COR-L47 (cell line): Measurements from ENCODE around the gene KLF15.
A peak's percentile ranks its signal among the peaks of the same experiment; 100 is the strongest.

ENCODE experiments used
- DNase-seq: peaks from one replicate; lab custom pipeline; 2025; lab: John Stamatoyannopoulos, UW

KLF15 gene

DNA sequence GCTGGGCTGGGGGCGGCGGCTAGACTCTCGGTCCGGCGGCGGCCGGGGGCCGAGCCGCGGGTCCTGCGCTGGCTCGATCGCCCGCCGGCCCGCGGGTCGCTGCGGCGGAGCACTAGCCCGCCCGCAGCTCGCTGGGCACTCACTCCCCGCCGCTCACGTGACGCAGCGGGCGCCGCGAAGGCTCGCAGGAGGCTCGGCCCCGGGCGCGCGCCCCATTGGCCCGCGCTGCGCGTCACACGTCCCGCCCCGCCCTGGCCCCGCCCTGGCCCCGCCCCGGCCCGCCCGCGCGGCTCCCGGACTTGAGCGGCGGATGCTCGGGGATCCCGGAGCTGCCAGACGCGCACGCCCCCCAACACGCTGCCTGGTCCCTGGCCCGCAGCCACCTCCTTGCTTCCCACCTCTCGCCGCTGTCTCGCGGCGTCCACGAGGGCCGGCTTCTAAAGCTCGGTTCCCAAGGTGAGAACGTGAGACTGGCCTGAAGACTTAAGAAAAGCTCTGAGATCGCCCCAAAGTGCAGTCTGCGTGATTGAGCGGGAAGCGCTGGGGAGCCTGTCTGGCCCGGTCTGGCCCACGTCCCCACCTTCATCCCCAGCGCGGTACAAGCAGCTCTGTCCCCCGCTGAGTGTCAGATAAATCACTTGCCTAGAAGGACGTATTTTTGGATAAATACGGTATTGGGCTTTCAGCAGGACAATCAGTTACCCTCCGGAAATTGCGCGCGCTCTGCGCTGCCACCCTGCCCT is at the start of gene KLF15:
Gene KLF15 (minus strand): TSS at position 114 of the 743 bp plus-strand sequence. CDS start 4,486 bp downstream, outside the sequence.
- DNase-seq: peak; percentile 86

DNA sequence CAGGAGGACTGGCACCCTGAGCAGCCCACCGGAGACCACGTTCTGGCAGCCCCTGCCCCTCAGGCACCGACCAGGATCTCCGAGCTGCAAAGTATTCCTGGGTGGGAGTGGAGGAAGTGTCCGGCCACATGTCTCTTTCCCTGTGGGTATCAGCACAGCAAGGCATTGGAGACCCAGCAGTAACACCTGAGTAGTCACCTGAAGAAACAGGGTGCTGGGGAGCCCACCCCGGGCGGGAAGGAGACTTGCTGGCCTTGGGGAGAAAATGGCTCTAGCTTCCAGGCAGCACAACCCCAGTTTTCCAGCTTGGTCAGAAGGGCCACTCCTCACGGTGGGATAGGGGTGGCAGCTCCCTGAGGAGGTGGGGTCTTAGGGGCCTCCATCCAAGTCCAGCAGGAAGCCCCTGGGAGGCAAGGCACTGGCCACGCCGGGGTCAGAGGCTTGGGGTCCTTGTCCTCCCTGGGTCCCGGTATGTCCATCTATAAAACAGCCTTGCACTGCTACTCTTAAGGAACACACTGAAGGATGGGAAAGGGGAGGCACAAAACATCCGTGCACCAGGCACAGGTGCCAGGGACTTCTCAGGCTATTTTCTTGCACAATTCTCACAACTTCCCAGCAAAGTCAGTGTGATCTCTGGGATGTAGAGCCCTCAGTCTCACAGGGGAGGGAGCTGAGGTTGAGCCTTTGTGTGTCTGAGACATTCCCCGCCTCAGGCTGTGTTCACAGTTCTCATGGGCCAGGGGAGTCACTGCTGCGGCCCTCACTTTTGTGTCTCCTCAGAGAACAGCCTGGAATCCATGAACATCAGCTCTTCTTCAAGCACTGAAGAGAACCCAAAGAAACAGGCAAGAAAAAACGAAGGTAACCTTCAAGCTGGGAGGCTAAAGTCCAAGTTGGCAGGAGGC is 49.4 kb upstream of the KLF15 start:
- DNase-seq: no peak

DNA sequence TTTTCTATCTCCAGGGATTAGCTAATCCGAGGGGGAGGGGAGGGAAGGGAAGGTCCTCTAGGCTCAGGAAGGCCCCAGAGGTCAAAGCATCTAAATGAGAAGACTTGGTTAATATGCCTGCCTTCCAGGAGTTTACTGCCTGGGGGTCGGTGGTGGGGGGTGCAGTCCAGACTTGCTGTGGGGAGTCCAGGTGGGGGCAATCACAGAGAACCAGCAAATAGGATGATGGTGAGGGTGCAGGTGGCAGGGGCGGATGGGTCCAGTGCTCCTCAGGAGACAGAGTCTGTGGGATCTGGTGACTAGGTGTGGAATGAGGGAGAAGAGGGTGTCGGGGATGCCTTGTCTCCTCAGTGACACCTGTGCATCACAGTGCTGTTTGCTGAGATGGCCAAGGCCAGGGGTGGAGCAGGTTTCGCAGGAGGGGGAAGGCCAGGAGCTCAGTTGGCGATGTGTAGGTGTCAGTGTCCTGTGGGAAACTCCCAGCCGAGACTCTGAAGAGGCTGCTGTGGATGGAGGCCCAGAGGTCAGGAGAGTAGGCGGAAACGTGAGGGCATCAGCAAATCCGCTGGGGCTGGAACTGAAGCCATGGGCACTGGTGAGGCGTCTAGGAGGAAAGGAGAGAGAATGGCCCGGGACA is 45.6 kb upstream of the KLF15 start:
- no peak for DNase-seq

DNA sequence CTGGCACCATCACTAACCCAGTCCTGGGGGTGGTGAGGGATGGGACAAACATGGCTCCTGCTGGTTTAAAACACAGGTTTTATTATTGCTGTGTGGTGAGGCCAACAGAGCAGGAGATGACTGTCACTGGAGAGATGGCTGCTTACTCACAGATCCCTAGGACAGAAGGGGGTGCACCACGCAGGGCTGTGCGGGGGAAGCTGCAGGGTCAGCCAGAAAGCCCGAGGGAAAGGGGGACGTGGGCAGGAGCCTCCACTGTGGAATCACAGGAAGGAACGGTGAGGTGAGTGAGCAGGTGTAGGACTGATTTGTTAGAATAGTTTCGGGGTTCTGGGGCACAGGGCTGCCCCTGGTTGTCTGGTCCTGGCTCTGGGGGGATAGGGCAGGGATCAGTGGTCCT is 45.0 kb upstream of the KLF15 start:
- no peak for DNase-seq

DNA sequence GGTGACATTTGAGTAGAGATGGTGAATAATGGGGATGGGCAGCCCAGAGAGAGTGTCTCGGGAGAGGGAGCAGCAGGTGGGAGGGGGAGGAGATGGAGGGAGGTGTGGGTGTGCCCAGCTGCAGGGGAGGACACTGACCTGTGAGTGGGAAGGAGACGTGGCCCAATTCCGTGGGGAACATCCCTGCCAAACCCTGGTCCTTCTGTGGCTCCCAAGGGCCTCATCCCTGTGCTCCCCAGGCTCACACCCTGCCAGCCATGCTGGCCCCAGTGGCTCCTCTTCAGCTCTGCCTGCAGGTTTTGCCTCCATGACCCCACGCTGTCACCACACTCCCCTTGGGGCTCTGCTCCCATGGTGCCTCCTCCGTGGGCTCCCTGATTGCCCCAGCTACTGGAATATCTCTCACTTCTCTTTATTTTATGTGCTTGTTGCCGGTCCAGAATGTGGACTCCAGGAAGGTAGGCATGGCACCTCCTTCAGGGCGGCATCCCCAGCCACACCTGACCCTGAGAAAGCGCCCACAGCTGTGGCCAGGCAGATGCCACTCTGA is 44.5 kb upstream of the KLF15 start:
- DNase-seq: no peak

DNA sequence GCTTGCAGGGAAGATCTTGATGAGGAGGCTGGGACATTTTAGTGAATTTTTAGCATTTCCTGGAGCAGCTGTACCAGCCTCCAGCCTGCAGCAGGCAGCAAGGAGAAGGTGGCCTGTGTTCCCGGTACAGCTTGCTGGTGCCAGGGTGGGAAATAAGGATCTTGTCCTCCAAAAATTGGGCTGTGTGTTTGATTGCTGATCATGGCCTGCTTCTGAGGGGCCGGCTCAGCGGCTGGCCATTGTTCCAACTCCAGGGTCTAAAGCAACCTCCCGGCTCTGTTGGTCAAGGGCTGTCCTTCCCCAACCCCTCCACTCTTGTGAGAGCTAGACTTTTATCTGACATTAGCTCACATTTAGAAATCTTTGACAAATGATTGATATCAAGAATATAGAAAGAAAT is 42.5 kb upstream of the KLF15 start:
- DNase-seq: no peak

DNA sequence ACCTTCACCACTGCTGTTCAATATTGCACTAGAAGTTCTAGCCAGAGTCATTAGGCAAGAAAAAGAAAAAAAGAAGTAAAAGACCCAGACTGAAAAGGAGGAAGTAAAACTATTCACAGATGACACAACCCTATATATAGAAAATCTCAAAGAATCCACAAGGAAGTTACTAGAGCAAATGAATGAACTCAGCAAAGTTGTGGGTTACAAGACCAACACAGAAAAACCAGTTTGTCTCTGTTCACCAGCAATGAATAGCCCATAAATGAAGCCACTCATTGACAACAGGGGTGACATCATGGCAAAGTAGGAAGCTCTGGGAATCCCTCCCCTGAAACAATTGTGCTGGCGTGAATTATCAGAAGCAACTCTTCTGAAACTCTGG is 42.1 kb upstream of the KLF15 start:
- DNase-seq: no peak

DNA sequence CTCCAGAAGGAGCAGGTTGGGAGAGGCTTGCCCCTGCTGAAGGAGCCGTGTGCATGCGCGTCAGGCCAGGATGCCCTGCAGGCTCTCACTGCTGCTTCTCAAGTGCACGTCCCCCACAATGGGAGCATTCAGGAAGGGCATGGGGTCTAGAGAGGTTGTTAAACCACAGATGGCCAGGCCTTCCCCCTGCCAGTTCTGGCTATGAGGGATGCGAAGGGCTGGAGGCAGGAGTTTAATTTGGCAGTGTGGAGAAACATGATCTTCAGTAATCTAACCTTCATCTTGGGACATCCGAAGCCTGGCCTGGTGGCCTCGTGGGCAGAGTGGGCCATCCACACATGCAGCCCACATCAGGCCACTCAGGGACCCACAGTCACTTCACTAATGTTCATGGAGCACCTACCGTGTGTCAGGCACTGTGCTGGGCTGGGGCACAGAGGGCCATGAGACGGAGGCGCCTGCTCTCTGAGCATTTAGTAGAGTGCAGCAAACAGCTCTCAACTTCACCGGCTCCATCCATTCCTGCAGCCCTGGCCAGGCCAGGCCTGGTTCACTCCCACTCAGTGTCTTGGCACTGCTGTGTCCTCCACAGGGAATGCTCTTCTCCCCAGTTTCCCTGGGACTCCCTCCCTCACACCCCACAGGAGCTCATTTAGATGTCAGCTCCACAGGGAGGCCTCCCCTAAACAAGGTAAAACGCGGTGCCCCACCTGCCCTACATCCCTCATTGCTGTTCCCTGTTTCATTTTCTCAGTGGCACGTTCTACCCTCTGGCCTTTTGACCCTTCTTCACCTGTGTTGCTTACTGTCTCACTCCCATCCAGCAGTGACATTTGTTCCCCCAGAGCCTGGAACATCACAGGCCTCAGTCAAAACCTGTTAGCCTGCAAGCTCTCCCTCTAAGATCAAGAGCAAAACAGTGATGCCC is 41.5 kb upstream of the KLF15 start:
- no peak for DNase-seq

DNA sequence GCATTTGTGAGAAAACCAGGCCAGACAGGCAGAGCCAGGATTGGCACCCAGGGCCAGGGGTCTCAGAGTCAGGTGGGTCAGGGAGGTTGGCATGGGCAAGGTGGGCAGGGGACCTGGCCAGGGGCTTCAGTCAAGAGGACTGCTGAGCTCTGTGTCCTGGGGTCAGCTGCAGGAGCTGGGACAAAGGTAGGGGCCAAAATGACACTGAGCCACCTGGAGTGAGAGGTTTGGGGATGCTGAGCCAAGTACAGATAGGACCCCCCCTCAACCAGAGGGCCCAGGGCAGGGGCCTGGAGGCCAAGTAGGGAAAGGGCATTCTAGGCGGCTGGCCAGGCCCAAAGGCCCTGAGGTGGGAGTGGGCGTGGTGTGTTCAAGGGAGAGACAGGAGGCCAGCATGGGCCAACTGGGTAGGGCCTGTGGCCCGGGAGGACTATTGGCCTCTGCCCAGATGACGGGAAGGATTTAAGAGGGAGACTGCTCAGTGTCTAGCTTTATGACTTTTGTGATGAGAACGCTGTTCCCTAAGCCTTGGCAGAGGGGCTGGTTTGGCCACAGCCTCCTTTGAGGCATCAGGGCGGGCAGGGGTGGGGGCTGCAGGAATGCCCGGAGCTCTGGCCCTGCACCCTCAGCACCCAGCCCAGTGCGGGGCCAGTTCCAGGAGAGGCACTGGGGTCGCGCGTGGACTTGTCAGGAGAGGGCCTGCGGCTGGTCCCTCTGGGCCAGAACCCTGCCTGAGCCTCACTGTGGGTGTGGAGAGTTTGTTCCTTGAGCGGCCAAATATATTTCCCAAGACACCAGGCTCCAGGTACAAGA is 40.6 kb upstream of the KLF15 start:
- DNase-seq: no peak

DNA sequence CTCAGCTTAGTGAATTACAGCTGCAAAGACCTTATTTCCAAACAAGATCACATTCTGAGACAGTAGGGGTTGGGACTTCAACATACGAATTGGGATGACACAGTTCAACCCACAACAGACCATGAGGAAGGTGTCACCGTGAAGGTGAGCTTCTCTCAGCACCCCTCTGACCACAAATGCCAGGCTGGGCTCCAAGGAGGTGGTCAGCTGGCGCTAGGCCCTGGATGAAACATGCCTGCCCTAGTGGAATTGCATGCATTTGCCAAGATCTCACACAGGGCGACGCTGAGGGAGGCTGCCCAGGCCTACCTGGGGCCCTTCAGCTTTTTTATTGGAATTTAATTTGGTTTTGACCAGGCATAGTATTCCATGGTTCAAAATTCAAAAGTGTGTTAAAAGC is 39.3 kb upstream of the KLF15 start:
- no peak for DNase-seq

DNA sequence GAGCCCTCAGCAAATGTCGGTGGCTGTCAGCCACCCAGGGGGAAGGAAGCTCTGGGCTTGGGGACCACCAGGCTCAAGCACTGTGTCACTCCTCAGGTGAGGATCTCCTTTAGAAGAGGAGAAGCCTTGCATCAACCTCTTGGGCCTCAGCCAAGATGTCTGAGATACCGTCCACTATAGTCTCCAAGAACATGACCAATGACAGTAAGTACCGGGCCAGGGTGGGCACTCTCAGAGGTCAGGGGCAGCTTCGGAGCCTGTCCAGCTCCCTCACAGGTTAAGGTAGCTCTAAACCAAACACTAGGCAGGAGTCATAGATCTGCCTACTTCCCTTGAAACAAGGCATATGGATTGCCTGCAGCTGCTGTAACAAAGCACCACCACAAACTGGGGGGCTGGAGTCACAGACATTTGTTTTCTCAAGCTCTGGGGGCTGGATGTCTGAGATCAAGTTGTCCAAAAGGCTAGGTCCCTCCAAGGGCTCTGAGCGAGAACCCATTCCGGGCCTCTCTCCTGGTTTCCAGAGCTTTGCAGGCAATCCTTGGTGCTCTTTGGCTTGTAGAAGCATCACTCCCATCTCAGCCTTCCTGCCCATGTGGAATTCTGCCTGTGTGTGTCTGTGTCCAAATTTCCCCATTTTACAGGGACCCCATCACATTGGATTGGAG is 38.8 kb upstream of the KLF15 start:
- DNase-seq: no peak

DNA sequence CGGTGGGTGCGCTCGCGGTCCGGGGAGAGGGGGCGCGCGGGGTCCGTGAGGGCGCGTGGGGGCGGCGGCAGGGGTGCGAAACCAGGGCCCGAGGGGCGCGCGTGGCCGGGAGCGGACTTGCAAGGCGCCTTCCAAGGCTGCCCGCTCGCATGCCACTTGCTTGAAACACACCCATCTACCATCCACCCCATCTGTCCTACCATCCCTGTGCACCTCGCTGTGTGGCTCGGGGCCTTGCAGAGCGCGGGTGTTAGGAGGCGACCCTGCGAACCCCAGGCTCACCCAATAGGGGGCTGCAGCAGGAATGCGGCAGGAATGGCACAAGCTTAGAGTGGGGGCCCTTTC is 37.7 kb upstream of the KLF15 start:
- DNase-seq: no peak

DNA sequence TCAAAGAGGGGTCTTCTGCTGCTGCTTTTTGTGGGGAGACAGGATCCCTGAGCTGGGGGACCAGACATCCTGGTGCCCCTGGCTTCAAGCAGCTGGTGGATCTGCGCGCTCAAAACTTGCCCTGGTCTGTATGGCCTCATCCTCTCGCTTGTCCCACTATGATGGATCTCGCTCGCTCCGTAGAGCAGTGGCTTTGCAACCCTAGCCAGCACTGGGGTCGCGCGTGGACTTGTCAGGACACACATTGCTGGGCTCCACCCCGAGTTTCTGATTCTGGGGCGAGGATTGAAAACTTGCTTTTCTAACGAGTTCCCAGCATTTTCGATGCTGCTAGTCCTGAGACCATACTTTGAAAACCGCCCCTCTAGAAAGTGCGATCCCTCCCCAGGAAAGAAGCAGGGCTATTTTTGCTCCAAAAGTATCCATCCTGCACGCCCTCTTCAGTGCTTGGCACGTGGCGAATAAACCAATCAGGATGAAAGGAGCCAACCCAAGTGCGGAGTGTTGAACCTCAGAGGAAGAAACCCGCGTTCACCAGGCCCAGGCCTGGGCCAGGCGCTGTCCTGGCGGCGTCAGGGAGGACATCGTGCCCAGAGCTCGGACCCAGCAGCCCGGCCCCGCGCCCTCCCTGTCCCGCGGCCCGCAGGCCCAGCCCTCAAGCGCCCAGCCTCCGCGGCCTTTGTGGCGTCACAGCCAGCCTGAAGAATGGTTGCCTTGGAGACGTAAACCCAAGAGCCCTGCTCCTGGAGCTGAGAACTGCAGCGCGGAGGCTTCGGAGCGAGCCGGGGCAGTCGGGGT is 37.2 kb upstream of the KLF15 start, which contains the start of gene CFAP100:
Gene CFAP100 (plus strand): TSS at position 731 of the 798 bp plus-strand sequence. CDS start 1,092 bp downstream, outside the sequence.
- DNase-seq: peak; percentile 37

DNA sequence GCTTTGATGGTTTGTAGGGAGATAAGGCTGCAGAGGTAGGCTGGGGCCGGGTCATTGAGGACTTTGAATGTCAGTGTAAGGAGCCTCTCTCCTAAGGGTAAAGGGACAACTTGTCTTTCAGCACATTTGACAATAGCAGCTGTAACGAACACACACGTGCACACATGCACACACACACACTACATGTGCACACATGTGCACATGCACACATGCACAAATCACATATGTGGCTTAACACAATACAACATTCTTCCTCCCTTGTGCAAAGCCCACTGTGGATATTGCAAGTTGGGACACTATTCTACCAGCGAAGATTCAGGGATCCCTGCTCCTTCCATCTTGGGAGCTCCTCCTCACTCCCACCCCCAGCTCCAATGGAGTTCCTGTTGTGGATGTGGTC is 36.4 kb upstream of the KLF15 start:
- DNase-seq: no peak

DNA sequence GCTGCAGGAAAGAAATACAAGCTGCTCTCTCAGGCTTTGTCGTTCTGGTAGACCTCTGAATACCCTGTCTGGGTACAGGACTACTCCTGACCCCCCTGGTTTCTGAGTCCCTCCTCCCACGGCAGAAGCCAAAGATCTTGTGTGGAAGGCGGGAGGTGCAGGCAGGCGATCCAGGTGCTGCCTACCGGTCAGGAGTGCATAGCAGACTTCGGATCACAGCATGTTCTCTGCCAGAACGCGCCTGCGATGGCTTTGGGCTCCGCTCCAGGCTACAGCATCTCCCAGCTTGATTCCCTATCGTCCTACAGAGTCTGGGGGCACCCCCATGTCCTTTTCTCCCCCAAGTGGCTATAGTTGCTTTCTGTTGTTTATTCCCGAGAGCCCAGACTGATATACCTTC is 35.0 kb upstream of the KLF15 start:
- no peak for DNase-seq

DNA sequence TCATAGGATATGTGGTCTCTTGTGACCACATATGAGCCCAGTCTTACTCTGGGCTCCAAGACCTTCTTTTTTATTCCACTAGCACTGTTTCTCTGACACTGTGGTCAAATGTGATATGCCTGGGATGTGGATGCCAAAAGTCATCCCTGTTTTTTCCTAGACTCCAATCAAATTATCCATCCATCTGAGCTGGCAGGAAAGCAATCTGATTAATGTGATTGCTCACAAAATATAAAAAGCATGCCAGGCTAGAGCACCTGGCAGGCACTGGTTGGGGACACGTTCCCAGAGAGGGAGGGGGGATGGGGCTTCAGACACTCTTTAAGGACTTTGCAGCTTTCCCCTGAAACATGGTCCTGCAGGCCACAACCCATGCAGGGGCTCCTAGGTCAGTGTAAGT is 34.4 kb upstream of the KLF15 start:
- no peak for DNase-seq

DNA sequence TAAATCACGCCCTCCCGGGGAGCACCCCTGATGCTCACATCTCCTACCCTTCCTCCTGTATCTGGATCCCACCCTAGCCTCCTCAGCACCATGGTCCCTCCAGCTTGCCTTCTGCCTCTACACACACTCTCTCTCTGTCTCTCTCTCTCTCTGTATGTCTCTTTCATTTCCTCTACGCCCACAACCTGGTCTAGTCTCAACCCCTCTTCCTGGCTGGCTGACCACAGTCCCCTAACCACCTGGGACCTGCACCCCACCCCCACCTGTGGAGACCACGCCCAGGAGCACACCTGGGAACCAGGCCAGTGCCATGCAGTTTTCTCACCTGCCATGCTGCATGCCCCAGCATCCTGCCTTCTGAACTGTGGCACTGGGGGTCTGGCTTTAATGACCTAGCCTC is 33.5 kb upstream of the KLF15 start:
- no peak for DNase-seq

DNA sequence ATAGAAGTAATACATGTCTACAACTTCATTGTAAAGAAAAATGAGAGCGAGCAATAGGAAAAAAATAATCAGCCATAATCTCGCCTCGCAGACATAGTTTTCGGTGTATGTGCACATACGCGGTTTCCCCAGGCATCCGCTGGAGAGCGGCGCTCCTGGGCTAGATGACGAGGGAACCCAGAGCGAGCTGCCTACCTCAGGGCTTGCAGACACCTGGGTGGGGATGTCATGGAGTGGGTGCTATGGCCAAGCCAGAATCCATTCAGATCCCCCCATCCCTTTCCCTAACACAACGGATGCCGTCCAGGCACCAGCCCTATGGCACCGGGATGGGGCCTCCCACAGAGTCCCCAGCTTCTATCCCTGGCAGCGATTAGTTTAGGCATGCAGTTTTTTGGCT is 33.0 kb upstream of the KLF15 start:
- no peak for DNase-seq

DNA sequence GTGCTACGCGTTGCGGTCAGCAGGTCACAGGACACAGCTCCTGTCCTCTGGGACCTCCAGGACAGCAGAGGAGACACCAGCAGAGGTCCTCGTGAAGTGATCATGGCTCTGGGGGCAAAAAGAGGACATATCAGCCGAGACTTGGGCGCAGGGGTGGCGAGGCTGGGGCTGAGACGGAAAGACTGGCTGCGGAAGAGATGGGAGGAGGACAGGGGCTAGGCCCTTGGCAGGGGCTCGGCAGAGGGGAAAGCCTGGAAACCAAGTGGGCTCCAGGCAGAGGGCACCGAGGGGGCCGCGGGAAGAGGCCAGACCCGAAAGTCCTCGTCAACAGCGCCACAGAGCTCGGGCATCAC is 32.6 kb upstream of the KLF15 start:
- DNase-seq: no peak
